T-helper 1 cell treated with Interleukin-12 subunit alpha and Interleukin-12 subunit beta and Interleukin-4 antibody, amounts not matched to agents 30 ng/mL and 1 ng/mL, for 36 hours (primary cell): ENCODE data around the gene TNXB. TPM values are rescaled to one million over a fixed set of nuclear protein-coding genes. Genes with fewer than 3 reads are reported as not detected.
"Not testable (repeated sequence)": the region's sequence is repeated elsewhere in the genome, so short reads cannot be mapped to it uniquely, and the experiment has no call there.

ENCODE experiments used
- intact Hi-C: fragments of 100-400 bp; cut with micrococcal nuclease; formaldehyde crosslinking; loops from one replicate; pipeline ENCODE4 v1.15.1; 2024
- total RNA-seq: library from RNA; stranded (reverse); gene quantifications from 2 replicates; pipeline ENCODE4 v1.2.3, GENCODE V29; 2022

The TNXB gene
- 5.5 and 6.1 TPM in 2 replicates for total RNA-seq

GRCh38 chr6:32109114-32109764, at the start of gene TNXB:
Gene TNXB (minus strand): TSS chr6:32109338. CDS start chr6:32098198, 11,140 bp downstream.
- intact Hi-C loops = no loop called here

- intact Hi-C loops = no loop called here
Measured at GRCh38 chr6:32158052-32158451, 48.9 kb upstream of the TNXB start.

GRCh38 chr6:32156891-32157290, 47.8 kb upstream of the TNXB start:
- intact Hi-C loops = no loop called here

- intact Hi-C loops = loop anchor here (1.0 kb wide), 6 partner anchors 24 to 106 kb away; partner anchors contain the start of genes FKBPL and RNF5
Measured at GRCh38 chr6:32154514-32155161, 45.5 kb upstream of the TNXB start.

- intact Hi-C loops = loop anchor here (1.0 kb wide), 6 partner anchors 24 to 106 kb away; partner anchors contain the start of genes FKBPL and RNF5
Measured at GRCh38 chr6:32153564-32154513, 44.7 kb upstream of the TNXB start, which contains the start of gene PPT2. Gene PPT2 (plus strand): TSS chr6:32154141. CDS start chr6:32154595, 454 bp downstream.

GRCh38 chr6:32152769-32153563, 43.8 kb upstream of the TNXB start:
- intact Hi-C loops = no loop called here

- intact Hi-C loops = no loop called here
Measured at GRCh38 chr6:32151863-32152768, 43.0 kb upstream of the TNXB start, which contains the start of gene PRRT1. Gene PRRT1 (minus strand): TSS chr6:32151939. CDS start chr6:32151827, 112 bp downstream.

- intact Hi-C loops = no loop called here
Measured at GRCh38 chr6:32151181-32151862, 42.2 kb upstream of the TNXB start.

- intact Hi-C loops = no loop called here
Measured at GRCh38 chr6:32149932-32150870, 41.1 kb upstream of the TNXB start.

- intact Hi-C loops = no loop called here
Measured at GRCh38 chr6:32149092-32149755, 40.1 kb upstream of the TNXB start.

GRCh38 chr6:32148289-32149091, 39.4 kb upstream of the TNXB start:
- intact Hi-C loops = loop anchor here (1.0 kb wide), 3 partner anchors 20 to 47 kb away; partner anchors contain the start of genes ATF6B and RNF5

GRCh38 chr6:32147401-32148132, 38.4 kb upstream of the TNXB start:
- intact Hi-C loops = loop anchor here (1.0 kb wide), 3 partner anchors 19 to 48 kb away; partner anchors contain the start of genes ATF6B and RNF5

GRCh38 chr6:32146687-32147086, 37.5 kb upstream of the TNXB start:
- intact Hi-C loops = no loop called here

- intact Hi-C loops = no loop called here
Measured at GRCh38 chr6:32146287-32146686, 37.1 kb upstream of the TNXB start.

GRCh38 chr6:32144238-32144637, 35.1 kb upstream of the TNXB start:
- intact Hi-C loops = not testable (repeated sequence)
